CD4-positive, alpha-beta T cell (primary cell): Measurements from ENCODE around the gene SDC1. TPM values are rescaled to one million over a fixed set of nuclear protein-coding genes. Genes with fewer than 3 reads are reported as not detected.
"Not testable (repeated sequence)": the region's sequence is repeated elsewhere in the genome, so short reads cannot be mapped to it uniquely, and the experiment has no call there.

ENCODE experiments used
- ATAC-seq: fragments of 200-7000 bp; cut with Tn5 transposase; one replicate; pipeline ENCODE4 v1.10.0; 2022; ENCODE audit warnings: mild to moderate bottlenecking; ENCODE audit not compliant: poor library complexity
- CTCF ChIA-PET: fragments of 350-600 bp; sonication (Branson Sonifier 250); formaldehyde crosslinking; loops from one replicate; lab custom pipeline; 2021; ENCODE audit warnings: antibody characterized with exemption, inconsistent platforms; lab: Charles Lee
- POLR2A ChIA-PET: fragments of 350-600 bp; sonication (Branson Sonifier 250); formaldehyde crosslinking; loops from one replicate; lab custom pipeline; 2021; ENCODE audit warnings: antibody characterized with exemption, inconsistent platforms; lab: Charles Lee
- DNase-seq, 14 experiments: peaks; one replicate each; pipeline ENCODE4 v3.0.0-alpha.2; 2013 to 2020; ENCODE audit warnings: mixed read lengths in 2 of 14
- H3K27ac ChIP-seq, 2 donors: one replicate each; pipeline versions ENCODE4 v1.5.1 to v1.7.0; 2013; ENCODE audit warnings: low read length in 2 of 2, low read depth in 1 of 2, mild to moderate bottlenecking in 1 of 2
- H3K27me3 ChIP-seq, 2 experiments: 1 replicate in 1 of 2; 2 replicates in 1 of 2; pipeline versions ENCODE4 v1.6.1 to v1.7.0; 2013; ENCODE audit warnings: low read length in 2 of 2, control low read depth in 1 of 2, mild to moderate bottlenecking in 1 of 2, moderate library complexity in 1 of 2; ENCODE audit not compliant: insufficient read depth in 2 of 2, control insufficient read depth in 1 of 2
- H3K36me3 ChIP-seq: one replicate; pipeline ENCODE4 v1.6.1; 2013; ENCODE audit warnings: low read length, control low read depth; ENCODE audit not compliant: insufficient read depth
- H3K4me1 ChIP-seq: one replicate; pipeline ENCODE4 v1.6.1; 2013; ENCODE audit warnings: low read length, control low read depth; ENCODE audit not compliant: insufficient read depth
- H3K4me3 ChIP-seq: one replicate; pipeline ENCODE4 v1.5.1; 2013; ENCODE audit warnings: mild to moderate bottlenecking, low read length, moderate library complexity
- H3K9me3 ChIP-seq, 2 experiments: 1 replicate in 1 of 2; 2 replicates in 1 of 2; pipeline versions ENCODE4 v1.6.1 to v1.7.0; 2013; ENCODE audit warnings: low read length in 2 of 2, mild to moderate bottlenecking in 2 of 2, control low read depth in 1 of 2, moderate library complexity in 1 of 2; ENCODE audit not compliant: control insufficient read depth in 1 of 2, insufficient read depth in 1 of 2
- H3K27ac Mint-ChIP-seq: one replicate; pipeline ENCODE4 v1.8.0; 2020; ENCODE audit warnings: mixed read lengths
- H3K27me3 Mint-ChIP-seq: one replicate; pipeline ENCODE4 v1.8.0; 2021; ENCODE audit warnings: mixed read lengths
- H3K36me3 Mint-ChIP-seq: one replicate; pipeline ENCODE4 v1.8.0; 2021; ENCODE audit warnings: low read depth, mixed read lengths
- H3K4me1 Mint-ChIP-seq: one replicate; pipeline ENCODE4 v1.8.0; 2021; ENCODE audit warnings: low read depth, mixed read lengths
- H3K4me3 Mint-ChIP-seq: one replicate; pipeline ENCODE4 v1.8.0; 2020; ENCODE audit warnings: mild to moderate bottlenecking, mixed read lengths
- H3K9me3 Mint-ChIP-seq: one replicate; pipeline ENCODE4 v1.8.0; 2020; ENCODE audit warnings: mixed read lengths
- CTCF ChIP-seq: fragments of 200-600 bp; IDR thresholded peaks from one replicate; pipeline ENCODE4 v1.8.0; 2022; ENCODE audit warnings: antibody characterized with exemption, mild to moderate bottlenecking
- intact Hi-C, 2 experiments: fragments of 100-400 bp; cut with DNase I in 1 of 2; cut with micrococcal nuclease in 1 of 2; formaldehyde crosslinking; loops; one replicate each; pipeline versions ENCODE4 v1.15.1 to v1.9.0; 2023 to 2025; cut with DNase I, micrococcal nuclease
- total RNA-seq, 174 experiments: library from RNA in 2 of 174; stranded (reverse) in 2 of 174; gene quantifications; one replicate each; pipeline ENCODE4 v1.2.3 and lab custom pipeline; 2021 to 2026

The SDC1 gene
- total RNA-seq, 2 experiments from 2014 or later, result not detected

GRCh38 chr2:20235655-20236305 is 10.8 kb upstream of the SDC1 start:
- Mint-ChIP-seq H3K4me3 (no peak overlapping the region), H3K27me3 (peaks cover 33% of the 10 kb centered on the region), H3K4me1 (no peaks in the 10 kb centered on the region), H3K36me3 (no peaks in the 10 kb centered on the region), H3K9me3 (no peaks in the 10 kb centered on the region), H3K27ac (no peak overlapping the region)
- Histone ChIP-seq H3K4me1 (no peaks in the 10 kb centered on the region), H3K9me3 (no peaks in the 10 kb centered on the region), H3K4me3 (no peak overlapping the region), H3K27me3 (peaks cover 0 to 6% of the 10 kb centered on the region in 2 experiments), H3K36me3 (no peaks in the 10 kb centered on the region), H3K27ac (no peak overlapping the region)
- intact Hi-C loops, result no loop called here
- POLR2A ChIA-PET, result no interaction called here
- no peak for ATAC-seq
- DNase-seq, result no peak
- CTCF ChIA-PET, result no interaction called here
- TF ChIP-seq CTCF, result no peak

- DNase-seq, CTCF ChIA-PET, intact Hi-C loops, H3K27ac ChIP-seq, H3K27ac Mint-ChIP-seq, H3K4me1 Mint-ChIP-seq, H3K4me1 ChIP-seq, H3K9me3 Mint-ChIP-seq, H3K36me3 Mint-ChIP-seq, H3K27me3 ChIP-seq, H3K4me3 Mint-ChIP-seq, H3K36me3 ChIP-seq, ATAC-seq, H3K4me3 ChIP-seq, H3K9me3 ChIP-seq: not testable (repeated sequence)
- POLR2A ChIA-PET, result interaction anchor here (0.7 kb wide), 1 partner anchor 185 kb away, joined by 3 read pairs; no protein-coding TSS in a partner anchor
- peaks cover 36% of the 10 kb centered on the region for H3K27me3 Mint-ChIP-seq
Measured at GRCh38 chr2:20234597-20234996, 9.7 kb upstream of the SDC1 start.

GRCh38 chr2:20232837-20233207 is 7.9 kb upstream of the SDC1 start:
- Histone ChIP-seq H3K4me1 (no peaks in the 10 kb centered on the region), H3K27ac (no peak overlapping the region), H3K27me3 (peaks cover 4 to 6% of the 10 kb centered on the region in 2 experiments), H3K4me3 (no peak overlapping the region), H3K9me3 (no peaks in the 10 kb centered on the region), H3K36me3 (no peaks in the 10 kb centered on the region)
- Mint-ChIP-seq H3K4me1 (no peaks in the 10 kb centered on the region), H3K36me3 (no peaks in the 10 kb centered on the region), H3K27me3 (peaks cover 46% of the 10 kb centered on the region), H3K4me3 (no peak overlapping the region), H3K27ac (no peak overlapping the region), H3K9me3 (no peaks in the 10 kb centered on the region)
- ChIA-PET POLR2A (no interaction called here), CTCF (no interaction called here)
- intact Hi-C loops, result no loop called here
- TF ChIP-seq CTCF, result no peak
- no peak for DNase-seq
- ATAC-seq, result no peak

- no peak overlapping the region for H3K27ac ChIP-seq
- H3K4me3 ChIP-seq, result no peak overlapping the region
- POLR2A ChIA-PET, result no interaction called here
- ATAC-seq (no peak), DNase-seq (no peak)
- Mint-ChIP-seq H3K27me3 (peaks cover 43% of the 10 kb centered on the region), H3K4me1 (no peaks in the 10 kb centered on the region), H3K9me3 (no peaks in the 10 kb centered on the region), H3K27ac (no peak overlapping the region), H3K4me3 (no peak overlapping the region), H3K36me3 (no peaks in the 10 kb centered on the region)
- no peaks in the 10 kb centered on the region for H3K4me1 ChIP-seq
- no peak for TF ChIP-seq CTCF
- CTCF ChIA-PET, result interaction anchor here (0.6 kb wide), 1 partner anchor 74 kb away, joined by 3 read pairs; no protein-coding TSS in a partner anchor
- H3K9me3 ChIP-seq, result no peaks in the 10 kb centered on the region
- intact Hi-C loops, result no loop called here
- H3K36me3 ChIP-seq, result no peaks in the 10 kb centered on the region
- peaks cover 8 to 12% of the 10 kb centered on the region in 2 experiments for H3K27me3 ChIP-seq
Measured at GRCh38 chr2:20231598-20232026, 6.7 kb upstream of the SDC1 start.
